Epithelial cell of prostate (primary cell): Measurements from ENCODE around the gene OSBPL8.
"Not testable (repeated sequence)": the region's sequence is repeated elsewhere in the genome, so short reads cannot be mapped to it uniquely, and the experiment has no call there.

ENCODE experiments used
- DNase-seq: peaks from one replicate; pipeline ENCODE4 v3.0.0-alpha.2; 2011; ENCODE audit warnings: low read depth, low spot score
- H3K27ac ChIP-seq: fragments of 450-650 bp; 2 replicates; pipeline ENCODE4 v1.5.1; 2017; ENCODE audit warnings: mild to moderate bottlenecking

Gene OSBPL8

GRCh38 chr12:76533331-76533730, 26.2 kb downstream of the OSBPL8 start:
- no peak overlapping the region for H3K27ac ChIP-seq
- no peak for DNase-seq

GRCh38 chr12:76532520-76532919, 27.1 kb downstream of the OSBPL8 start:
- H3K27ac ChIP-seq: no peak overlapping the region
- DNase-seq: no peak

- DNase-seq: no peak
- no peak overlapping the region for H3K27ac ChIP-seq
Measured at GRCh38 chr12:76531056-76531455, 28.5 kb downstream of the OSBPL8 start.

GRCh38 chr12:76530516-76530915, 29.1 kb downstream of the OSBPL8 start:
- DNase-seq: no peak
- H3K27ac ChIP-seq: no peak overlapping the region

GRCh38 chr12:76529226-76529918, 30.2 kb downstream of the OSBPL8 start:
- H3K27ac ChIP-seq: no peak overlapping the region
- DNase-seq: no peak

GRCh38 chr12:76523408-76523807, 36.2 kb downstream of the OSBPL8 start:
- H3K27ac ChIP-seq: no peak overlapping the region
- DNase-seq: no peak

- no peak for DNase-seq
- H3K27ac ChIP-seq: no peak overlapping the region
Measured at GRCh38 chr12:76520348-76520747, 39.2 kb downstream of the OSBPL8 start.

- DNase-seq: no peak
- no peak overlapping the region for H3K27ac ChIP-seq
Measured at GRCh38 chr12:76519538-76519937, 40.0 kb downstream of the OSBPL8 start.

- DNase-seq: no peak
- H3K27ac ChIP-seq: no peak overlapping the region
Measured at GRCh38 chr12:76518699-76519098, 40.9 kb downstream of the OSBPL8 start.

GRCh38 chr12:76515271-76515670, 44.3 kb downstream of the OSBPL8 start:
- H3K27ac ChIP-seq: no peak overlapping the region
- no peak for DNase-seq

- H3K27ac ChIP-seq: not testable (repeated sequence)
Measured at GRCh38 chr12:76511116-76511716, 48.4 kb downstream of the OSBPL8 start.

GRCh38 chr12:76508128-76508980, 51.2 kb downstream of the OSBPL8 start:
- H3K27ac ChIP-seq: no peak overlapping the region
- no peak for DNase-seq

More at GRCh38 chr12:76511116-76511716, 48.4 kb downstream of the OSBPL8 start:
- not testable (repeated sequence) for DNase-seq

GRCh38 chr12:76506149-76506548, 53.4 kb downstream of the OSBPL8 start:
- no peak overlapping the region for H3K27ac ChIP-seq
- DNase-seq: no peak

- no peak for DNase-seq
- no peak overlapping the region for H3K27ac ChIP-seq
Measured at GRCh38 chr12:76505050-76505449, 54.5 kb downstream of the OSBPL8 start.

- H3K27ac ChIP-seq: no peak overlapping the region
- no peak for DNase-seq
Measured at GRCh38 chr12:76504606-76505005, 55.0 kb downstream of the OSBPL8 start.

GRCh38 chr12:76503957-76504356, 55.6 kb downstream of the OSBPL8 start:
- no peak overlapping the region for H3K27ac ChIP-seq
- DNase-seq: no peak

- no peak for DNase-seq
- H3K27ac ChIP-seq: no peak overlapping the region
Measured at GRCh38 chr12:76501390-76501789, 58.2 kb downstream of the OSBPL8 start.

- DNase-seq, H3K27ac ChIP-seq: not testable (repeated sequence)
Measured at GRCh38 chr12:76499136-76499535, 60.4 kb downstream of the OSBPL8 start.

GRCh38 chr12:76495556-76495955, 64.0 kb downstream of the OSBPL8 start:
- H3K27ac ChIP-seq: peak overlapping the region; percentile 11
- peak; percentile 22 for DNase-seq

GRCh38 chr12:76491292-76491691, 68.3 kb downstream of the OSBPL8 start:
- no peak overlapping the region for H3K27ac ChIP-seq

GRCh38 chr12:76490763-76491162, 68.8 kb downstream of the OSBPL8 start:
- H3K27ac ChIP-seq: no peak overlapping the region
- no peak for DNase-seq

More at GRCh38 chr12:76491292-76491691, 68.3 kb downstream of the OSBPL8 start:
- no peak for DNase-seq
